Fibroblast of lung (primary cell): ENCODE measurements around the gene PDE12. TPM values are rescaled to one million over a fixed set of nuclear protein-coding genes. Genes with fewer than 3 reads are reported as not detected.

ENCODE experiments used
- DNase-seq, 2 donors: peaks; one replicate each; pipeline versions ENCODE4 v3.0.0 to v3.0.0-alpha.2; 2010; ENCODE audit warnings: low read depth in 2 of 2
- H2AFZ ChIP-seq: 2 replicates; pipeline ENCODE4 v1.5.1; 2012; ENCODE audit warnings: low read length, control low read depth, inconsistent platforms
- H3K27ac ChIP-seq: 2 replicates; pipeline ENCODE4 v1.5.1; 2011; ENCODE audit warnings: low read length, control low read depth; ENCODE audit not compliant: insufficient read depth
- H3K27me3 ChIP-seq: 2 replicates; pipeline ENCODE4 v1.5.1; 2011; ENCODE audit warnings: mild to moderate bottlenecking, low read length; ENCODE audit not compliant: control insufficient read depth, insufficient read depth
- H3K36me3 ChIP-seq: 2 replicates; pipeline ENCODE4 v1.5.1; 2011; ENCODE audit warnings: low read length; ENCODE audit not compliant: control insufficient read depth, insufficient read depth
- H3K4me1 ChIP-seq: 2 replicates; pipeline ENCODE4 v1.5.1; 2011; ENCODE audit warnings: low read length; ENCODE audit not compliant: control insufficient read depth, insufficient read depth; ENCODE audit errors: extremely low read depth
- H3K4me2 ChIP-seq: 2 replicates; pipeline ENCODE4 v1.5.1; 2011; ENCODE audit warnings: low read length, control low read depth; ENCODE audit not compliant: insufficient read depth; ENCODE audit errors: extremely low read depth
- H3K4me3 ChIP-seq, 4 experiments: fragments of 200-600 bp in 1 of 4; sonication (generic) in 1 of 4; replicated peaks in 1 of 4; 2 replicates each; pipeline ENCODE4 v1.5.1; 2011 to 2016; ENCODE audit warnings: low read length in 4 of 4, low read depth in 3 of 4, mild to moderate bottlenecking in 3 of 4, control low read depth in 2 of 4, inconsistent platforms in 1 of 4, mixed read lengths in 1 of 4; ENCODE audit not compliant: insufficient read depth in 1 of 4; ENCODE audit errors: control extremely low read depth in 1 of 4
- H3K79me2 ChIP-seq: 2 replicates; pipeline ENCODE4 v1.5.1; 2012; ENCODE audit warnings: mild to moderate bottlenecking, low read length, inconsistent platforms; ENCODE audit not compliant: control insufficient read depth, insufficient read depth
- H3K9ac ChIP-seq: 2 replicates; pipeline ENCODE4 v1.5.1; 2011; ENCODE audit warnings: mild to moderate bottlenecking, low read length, control low read depth; ENCODE audit not compliant: insufficient read depth
- H3K9me3 ChIP-seq: 2 replicates; pipeline ENCODE4 v1.5.1; 2012; ENCODE audit warnings: low read depth, low read length; ENCODE audit not compliant: control insufficient read depth, insufficient read depth
- H4K20me1 ChIP-seq: 2 replicates; pipeline ENCODE4 v1.5.1; 2011; ENCODE audit warnings: low read length; ENCODE audit not compliant: control insufficient read depth, insufficient read depth; ENCODE audit errors: extremely low read depth
- CTCF ChIP-seq, 2 donors: IDR thresholded peaks in 1 of 2; conservative IDR thresholded peaks in 1 of 2; 1 replicate in 1 of 2; 2 replicates in 1 of 2; pipeline ENCODE4 v1.5.1; 2011 to 2012; ENCODE audit warnings: low read length in 2 of 2, control low read depth in 1 of 2, inconsistent platforms in 1 of 2, low read depth in 1 of 2, mild to moderate bottlenecking in 1 of 2
- EZH2 ChIP-seq: IDR thresholded peaks from 2 replicates; pipeline ENCODE4 v1.5.1; 2012; ENCODE audit warnings: low read length, control low read depth, mild to moderate bottlenecking; ENCODE audit errors: missing control alignments
- polyA plus RNA-seq, 2 donors: library from polyadenylated mRNA; depleted of rRNA in 1 of 2; stranded (reverse) in 1 of 2; unstranded in 1 of 2; fragments of >200 nt; gene quantifications; 2 replicates each; pipeline ENCODE4 v1.2.1, GENCODE V29; 2011 to 2012; ENCODE audit warnings: missing spikeins in 1 of 2
- total RNA-seq: library from RNA; depleted of rRNA; stranded (reverse); fragments of >200 nt; gene quantifications from 2 replicates; pipeline ENCODE4 v1.2.1, GENCODE V29; 2014

Gene PDE12
- total and polyA plus RNA-seq, 2 donors (not counting 1 experiment from before 2014, with no cell fraction given), result 11.1 to 11.2 TPM

DNA sequence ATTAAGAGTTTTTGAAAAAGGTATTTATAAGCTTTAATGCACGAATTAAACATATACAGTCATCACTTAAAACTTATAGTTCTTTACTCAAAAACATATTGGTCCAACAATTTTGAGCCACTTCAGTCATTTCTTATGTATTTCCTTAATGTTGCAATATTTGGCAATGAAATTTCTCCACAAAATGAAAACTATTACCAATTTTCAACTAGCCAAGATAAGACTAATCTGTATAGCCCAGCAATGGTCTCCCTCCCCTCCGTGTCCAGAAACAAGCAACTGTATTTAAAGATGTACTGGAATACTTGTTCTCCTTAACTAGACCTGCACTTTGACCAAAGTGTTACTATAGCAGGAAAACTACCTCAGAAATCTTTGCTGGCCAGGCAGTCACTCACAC is 31.8 kb downstream of the PDE12 start:
- no peak overlapping the region for H3K27ac ChIP-seq
- TF ChIP-seq EZH2 (no peak), CTCF (conservative IDR thresholded peaks at IDR 0.05 in 1 of 2, IDR thresholded peaks at IDR 0.05 in 1 of 2; ENCODE audit: low read depth in 1 of 2, low read length in 2 of 2) (no peak)
- H3K9me3 ChIP-seq, result no peaks in the 10 kb centered on the region
- H3K4me2 ChIP-seq, result no peak overlapping the region
- DNase-seq, result no peak
- no peaks in the 10 kb centered on the region for H3K27me3 ChIP-seq
- peaks cover 97% of the 10 kb centered on the region for H3K79me2 ChIP-seq
- no peak overlapping the region for H3K9ac ChIP-seq
- no peak overlapping the region for H3K4me3 ChIP-seq
- no peak overlapping the region for H2AFZ ChIP-seq
- H4K20me1 ChIP-seq, result peaks cover 14% of the 10 kb centered on the region
- no peaks in the 10 kb centered on the region for H3K36me3 ChIP-seq
- peaks cover 2% of the 10 kb centered on the region for H3K4me1 ChIP-seq

GRCh38 chr3:57592306-57592705 is 36.2 kb downstream of the PDE12 start:
- Histone ChIP-seq H3K4me1 (peaks cover 4% of the 10 kb centered on the region), H3K9ac (no peak overlapping the region), H3K36me3 (peaks cover 1% of the 10 kb centered on the region), H3K4me3 (peak overlapping the region in 1 of 4 experiments; percentile 84), H3K79me2 (peaks cover 96% of the 10 kb centered on the region), H3K4me2 (no peak overlapping the region), H4K20me1 (peaks cover 32% of the 10 kb centered on the region), H3K27me3 (no peaks in the 10 kb centered on the region), H3K9me3 (no peaks in the 10 kb centered on the region), H2AFZ (no peak overlapping the region), H3K27ac (no peak overlapping the region)
- no peak for DNase-seq
- no peak for TF ChIP-seq EZH2
- no peak for TF ChIP-seq CTCF (conservative IDR thresholded peaks at IDR 0.05 in 1 of 2, IDR thresholded peaks at IDR 0.05 in 1 of 2; ENCODE audit: low read depth in 1 of 2, low read length in 2 of 2)

DNA sequence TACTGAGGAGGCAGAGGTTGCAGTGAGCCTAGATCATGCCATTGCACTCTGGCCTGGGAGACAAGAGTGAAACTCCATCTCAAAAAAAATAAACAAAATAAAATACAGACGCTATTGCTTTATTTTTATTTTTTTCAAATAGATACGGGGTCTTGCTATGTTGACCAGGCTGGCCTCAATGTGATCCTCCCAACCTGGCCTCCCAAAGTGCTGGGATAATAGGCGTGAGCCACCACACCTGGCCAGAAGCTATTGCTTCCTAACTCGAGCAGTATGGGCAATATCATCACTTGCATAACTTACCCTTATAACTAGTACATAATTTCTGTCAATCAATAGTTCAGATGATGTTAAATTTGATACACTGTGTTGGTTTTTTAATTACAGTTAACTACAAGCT is 38.1 kb downstream of the PDE12 start:
- Histone ChIP-seq H3K27ac (peak overlapping the region; percentile 97), H3K27me3 (no peaks in the 10 kb centered on the region), H3K79me2 (peaks cover 81% of the 10 kb centered on the region), H4K20me1 (peaks cover 25% of the 10 kb centered on the region), H3K4me3 (peak overlapping the region; percentile 60 to 98 (median 86)), H3K9ac (peak overlapping the region; percentile 46), H2AFZ (no peak overlapping the region), H3K4me1 (peaks cover 7% of the 10 kb centered on the region), H3K4me2 (peak overlapping the region; percentile 96), H3K36me3 (peaks cover 1% of the 10 kb centered on the region), H3K9me3 (no peaks in the 10 kb centered on the region)
- no peak for TF ChIP-seq EZH2
- TF ChIP-seq CTCF (conservative IDR thresholded peaks at IDR 0.05 in 1 of 2, IDR thresholded peaks at IDR 0.05 in 1 of 2; ENCODE audit: low read depth in 1 of 2, low read length in 2 of 2), result no peak
- DNase-seq, result no peak
